ENCODE measurements around the gene AMOT.

The AMOT gene

DNA sequence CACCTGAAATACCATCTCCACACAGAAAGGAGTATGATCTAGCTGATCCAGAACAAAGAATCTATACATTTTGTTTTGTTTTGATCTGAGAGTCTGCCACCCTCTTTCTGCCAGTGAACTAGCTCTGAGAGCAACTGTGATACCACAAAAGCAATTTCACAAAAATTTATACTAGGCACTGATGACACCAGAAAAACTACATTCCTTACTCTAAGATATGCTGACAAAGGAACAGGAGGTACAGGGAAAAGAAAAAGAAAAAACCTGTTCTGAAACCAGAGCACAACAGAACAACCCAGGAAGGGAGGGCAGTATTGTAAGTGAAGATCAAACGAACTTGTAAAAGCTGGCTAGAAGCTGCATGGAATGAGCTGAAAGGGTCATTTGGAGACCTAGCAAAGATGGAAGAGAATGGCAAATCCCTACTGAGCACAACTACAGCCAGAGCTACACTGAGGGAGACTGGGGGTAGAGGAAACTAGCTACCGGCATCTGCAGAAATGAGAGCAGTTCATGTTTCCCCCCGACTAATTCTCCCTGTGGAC is 31.9 kb downstream of the AMOT start:
- H3K36me3 ChIP-seq = no peaks in the 10 kb centered on the region
- no peaks in the 10 kb centered on the region for H3K4me1 ChIP-seq
- no peaks in the 10 kb centered on the region for H3K9me3 ChIP-seq
- intact Hi-C loops (cut with DNase I; ENCODE audit: low total_unique reads) = no loop called here
- H3K27me3 ChIP-seq = no peaks in the 10 kb centered on the region
- TF ChIP-seq, protein P1, sequence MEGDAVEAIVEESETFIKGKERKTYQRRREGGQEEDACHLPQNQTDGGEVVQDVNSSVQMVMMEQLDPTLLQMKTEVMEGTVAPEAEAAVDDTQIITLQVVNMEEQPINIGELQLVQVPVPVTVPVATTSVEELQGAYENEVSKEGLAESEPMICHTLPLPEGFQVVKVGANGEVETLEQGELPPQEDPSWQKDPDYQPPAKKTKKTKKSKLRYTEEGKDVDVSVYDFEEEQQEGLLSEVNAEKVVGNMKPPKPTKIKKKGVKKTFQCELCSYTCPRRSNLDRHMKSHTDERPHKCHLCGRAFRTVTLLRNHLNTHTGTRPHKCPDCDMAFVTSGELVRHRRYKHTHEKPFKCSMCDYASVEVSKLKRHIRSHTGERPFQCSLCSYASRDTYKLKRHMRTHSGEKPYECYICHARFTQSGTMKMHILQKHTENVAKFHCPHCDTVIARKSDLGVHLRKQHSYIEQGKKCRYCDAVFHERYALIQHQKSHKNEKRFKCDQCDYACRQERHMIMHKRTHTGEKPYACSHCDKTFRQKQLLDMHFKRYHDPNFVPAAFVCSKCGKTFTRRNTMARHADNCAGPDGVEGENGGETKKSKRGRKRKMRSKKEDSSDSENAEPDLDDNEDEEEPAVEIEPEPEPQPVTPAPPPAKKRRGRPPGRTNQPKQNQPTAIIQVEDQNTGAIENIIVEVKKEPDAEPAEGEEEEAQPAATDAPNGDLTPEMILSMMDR (IDR thresholded peaks at IDR 0.05) = no peak
- no peak overlapping the region for H3K4me3 ChIP-seq
- no peak overlapping the region for H3K27ac ChIP-seq
- no peak for DNase-seq

DNA sequence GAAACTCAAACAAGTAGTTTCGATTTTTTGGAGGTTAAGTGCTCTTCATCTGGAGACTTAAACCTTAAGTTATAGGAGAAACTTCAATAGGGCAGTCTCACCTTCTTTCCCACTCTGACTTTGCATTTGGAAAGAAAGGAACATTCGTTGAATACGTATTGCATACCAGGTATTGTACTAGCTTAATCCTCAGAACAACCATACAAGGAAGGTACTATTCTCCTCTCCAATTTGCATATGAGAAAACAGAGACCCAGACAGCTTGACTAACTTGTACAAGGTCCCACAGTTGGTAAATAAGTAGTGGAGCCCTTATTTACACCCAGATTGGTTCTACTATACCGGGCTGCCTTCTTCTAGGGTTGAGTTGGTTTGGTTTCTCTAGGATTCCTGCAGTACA is 32.6 kb downstream of the AMOT start:
- intact Hi-C loops (cut with DNase I; ENCODE audit: low total_unique reads) = no loop called here
- DNase-seq = no peak
- TF ChIP-seq, protein P1 (IDR thresholded peaks at IDR 0.05) = no peak
- Histone ChIP-seq H3K4me3 (no peak overlapping the region), H3K4me1 (no peaks in the 10 kb centered on the region), H3K27ac (no peak overlapping the region), H3K36me3 (no peaks in the 10 kb centered on the region), H3K27me3 (no peaks in the 10 kb centered on the region), H3K9me3 (no peaks in the 10 kb centered on the region)

DNA sequence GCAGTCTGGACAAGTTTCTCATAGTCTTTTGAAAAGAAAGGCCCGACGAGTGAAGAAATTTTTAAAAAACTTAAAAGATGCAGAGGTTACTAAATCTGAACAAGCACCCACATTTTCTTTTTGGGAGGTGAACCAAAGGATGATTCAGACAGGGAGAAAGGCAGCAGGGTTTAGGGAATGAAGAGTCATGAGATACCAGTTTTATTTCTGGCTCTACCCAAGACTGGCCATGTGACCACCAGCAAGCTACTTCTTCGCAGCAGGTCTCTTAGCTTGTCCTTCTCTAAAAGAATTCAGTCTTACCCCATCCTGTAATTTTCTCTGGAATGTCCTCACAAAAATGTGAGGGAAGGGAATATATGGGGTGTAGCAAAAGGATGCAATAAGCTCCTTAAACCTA is 37.6 kb downstream of the AMOT start:
- H3K9me3 ChIP-seq = peaks cover 0 to 6% (median 0%) of the 10 kb centered on the region in 3 donors
- DNase-seq = no peak
- no peaks in the 10 kb centered on the region for H3K4me1 ChIP-seq
- H3K36me3 ChIP-seq = peaks cover 0 to 5% (median 3%) of the 10 kb centered on the region in 3 donors
- TF ChIP-seq, protein P1 (IDR thresholded peaks at IDR 0.05) = no peak
- no peak overlapping the region for H3K4me3 ChIP-seq
- H3K27ac ChIP-seq = no peak overlapping the region
- no peaks in the 10 kb centered on the region for H3K27me3 ChIP-seq
- intact Hi-C loops (cut with DNase I; ENCODE audit: low total_unique reads) = no loop called here

DNA sequence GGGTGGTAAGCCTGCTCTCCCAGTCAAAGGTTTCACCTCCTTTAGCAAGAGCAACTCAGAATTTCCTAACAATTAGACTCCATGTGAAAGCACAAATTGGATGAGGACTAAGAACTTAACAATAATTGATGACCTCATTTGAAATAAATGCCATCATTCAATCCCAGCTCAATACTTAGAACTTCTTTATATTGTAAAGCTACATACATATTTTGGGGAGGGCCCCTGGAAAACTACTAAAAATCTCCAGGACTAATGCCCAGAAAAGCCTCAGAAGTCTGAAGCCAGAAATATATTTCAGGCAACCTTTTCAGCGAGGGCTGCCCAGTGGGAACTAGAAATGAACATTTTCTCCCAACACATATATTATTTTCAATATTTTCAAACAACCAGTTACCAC is 38.1 kb downstream of the AMOT start:
- no peaks in the 10 kb centered on the region for H3K4me1 ChIP-seq
- H3K9me3 ChIP-seq = peaks cover 0 to 7% (median 0%) of the 10 kb centered on the region in 3 donors
- TF ChIP-seq, protein P1 (IDR thresholded peaks at IDR 0.05) = no peak
- intact Hi-C loops (cut with DNase I; ENCODE audit: low total_unique reads) = no loop called here
- no peak for DNase-seq
- no peak overlapping the region for H3K4me3 ChIP-seq
- peaks cover 0 to 6% (median 3%) of the 10 kb centered on the region in 3 donors for H3K36me3 ChIP-seq
- no peaks in the 10 kb centered on the region for H3K27me3 ChIP-seq
- no peak overlapping the region for H3K27ac ChIP-seq

DNA sequence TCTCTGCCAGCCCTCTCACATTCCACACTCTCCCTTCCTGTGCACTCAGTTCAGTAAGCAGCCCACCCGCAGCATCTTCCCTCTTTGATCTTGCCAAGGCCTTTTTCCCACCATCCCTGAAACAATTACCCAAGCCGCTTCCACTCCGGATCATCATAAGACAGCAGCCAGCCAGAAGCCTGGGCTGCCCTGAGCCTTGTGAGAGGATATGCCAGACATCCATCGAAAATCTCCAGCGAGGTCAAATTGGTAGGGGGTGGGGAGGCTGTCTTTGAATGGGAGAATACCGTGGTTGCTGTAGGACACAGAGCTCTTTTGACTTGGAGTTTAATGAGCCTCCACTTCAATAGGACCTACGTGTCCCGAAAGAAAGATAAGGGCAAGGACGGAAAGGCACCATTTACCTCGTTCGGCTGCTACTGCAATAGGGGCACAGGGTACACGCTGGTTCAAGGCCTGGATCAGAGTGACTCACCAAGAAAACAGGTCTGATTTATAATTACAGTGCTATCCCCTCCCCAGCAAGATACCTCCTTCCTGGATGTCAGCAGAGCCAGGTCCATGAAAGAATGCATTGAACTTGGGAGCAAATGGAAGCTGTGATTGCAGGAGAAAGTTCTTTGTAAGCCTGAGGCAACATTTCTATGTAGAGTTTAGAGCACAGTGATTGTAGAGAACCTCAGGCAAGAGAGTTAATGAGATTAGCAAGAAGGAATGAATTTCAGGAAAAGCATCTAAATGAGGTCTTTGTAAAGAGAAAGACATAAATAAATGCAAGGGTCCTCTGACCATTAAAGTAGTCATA is 39.5 kb downstream of the AMOT start:
- intact Hi-C loops (cut with DNase I; ENCODE audit: low total_unique reads) = no loop called here
- no peaks in the 10 kb centered on the region for H3K4me1 ChIP-seq
- H3K36me3 ChIP-seq = peaks cover 0 to 6% (median 3%) of the 10 kb centered on the region in 3 donors
- no peak overlapping the region for H3K27ac ChIP-seq
- H3K9me3 ChIP-seq = peaks cover 0 to 7% (median 0%) of the 10 kb centered on the region in 3 donors
- TF ChIP-seq, protein P1 (IDR thresholded peaks at IDR 0.05) = no peak
- no peak for DNase-seq
- no peaks in the 10 kb centered on the region for H3K27me3 ChIP-seq
- no peak overlapping the region for H3K4me3 ChIP-seq
